Astrocyte of the cerebellum (primary cell): ENCODE measurements around the gene MTR.

Experiments used
- DNase-seq: peaks from one replicate; pipeline ENCODE4 v3.0.0-alpha.2; 2011; ENCODE audit warnings: low read depth
- H3K4me3 ChIP-seq: 2 replicates; pipeline ENCODE4 v1.5.1; 2011; ENCODE audit warnings: mild to moderate bottlenecking, low read depth, low read length, moderate library complexity
- in situ Hi-C: cut with HindIII; loops from 2 replicates; pipeline ENCODE4 v1.10.0; 2017; ENCODE audit warnings: low sequenced_read_pairs
- TF ChIP-seq, protein P1 (sequence below): IDR thresholded peaks from 2 replicates; pipeline ENCODE4 v1.5.1; 2012; ENCODE audit warnings: low read length, low read depth, moderate library complexity, mild to moderate bottlenecking; ENCODE audit errors: missing control alignments

The MTR gene

DNA sequence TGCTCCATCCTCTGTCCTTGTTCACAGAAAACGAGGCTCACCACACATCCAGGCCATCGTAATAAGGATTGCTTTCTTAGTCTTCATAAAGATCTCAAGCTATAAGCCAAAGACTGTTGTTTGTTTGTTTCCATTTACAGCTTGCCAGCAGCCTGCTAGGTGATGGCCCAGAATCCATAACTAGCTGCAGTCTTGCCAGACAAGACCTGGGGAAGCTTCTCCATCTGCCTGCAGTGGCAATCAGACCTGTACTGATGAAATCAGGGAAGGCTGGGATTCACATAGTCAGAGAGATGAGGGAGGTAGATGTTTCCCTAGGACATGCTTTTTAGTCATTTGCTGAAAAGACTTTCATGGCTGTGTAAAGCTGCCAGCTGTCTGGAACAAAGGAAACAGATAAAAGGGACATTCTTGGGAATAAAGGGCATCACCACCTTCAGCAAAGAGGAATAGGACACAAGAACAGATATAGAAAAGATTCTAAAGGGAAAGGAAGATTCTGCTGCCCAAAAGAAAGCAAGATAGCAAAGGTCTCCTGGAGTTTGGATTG is 158.1 kb downstream of the MTR start:
- in situ Hi-C loops, result no loop called here
- TF ChIP-seq, protein P1, sequence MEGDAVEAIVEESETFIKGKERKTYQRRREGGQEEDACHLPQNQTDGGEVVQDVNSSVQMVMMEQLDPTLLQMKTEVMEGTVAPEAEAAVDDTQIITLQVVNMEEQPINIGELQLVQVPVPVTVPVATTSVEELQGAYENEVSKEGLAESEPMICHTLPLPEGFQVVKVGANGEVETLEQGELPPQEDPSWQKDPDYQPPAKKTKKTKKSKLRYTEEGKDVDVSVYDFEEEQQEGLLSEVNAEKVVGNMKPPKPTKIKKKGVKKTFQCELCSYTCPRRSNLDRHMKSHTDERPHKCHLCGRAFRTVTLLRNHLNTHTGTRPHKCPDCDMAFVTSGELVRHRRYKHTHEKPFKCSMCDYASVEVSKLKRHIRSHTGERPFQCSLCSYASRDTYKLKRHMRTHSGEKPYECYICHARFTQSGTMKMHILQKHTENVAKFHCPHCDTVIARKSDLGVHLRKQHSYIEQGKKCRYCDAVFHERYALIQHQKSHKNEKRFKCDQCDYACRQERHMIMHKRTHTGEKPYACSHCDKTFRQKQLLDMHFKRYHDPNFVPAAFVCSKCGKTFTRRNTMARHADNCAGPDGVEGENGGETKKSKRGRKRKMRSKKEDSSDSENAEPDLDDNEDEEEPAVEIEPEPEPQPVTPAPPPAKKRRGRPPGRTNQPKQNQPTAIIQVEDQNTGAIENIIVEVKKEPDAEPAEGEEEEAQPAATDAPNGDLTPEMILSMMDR, result no peak
- DNase-seq, result no peak
- H3K4me3 ChIP-seq, result no peak overlapping the region
